GM23338 (cell line): ENCODE results near the gene PIGZ. TPM values are rescaled to one million over a fixed set of nuclear protein-coding genes. Genes with fewer than 3 reads are reported as not detected.

Experiments used
- NANOG ChIP-seq: IDR thresholded peaks from 2 replicates; pipeline ENCODE4 v1.6.1; 2016; ENCODE audit warnings: antibody characterized with exemption, borderline replicate concordance
- polyA plus RNA-seq: library from polyadenylated mRNA; unstranded; fragments of >200 nt; fragmentation: Nextera tagmentation; extraction: Ambion mirVana; gene quantifications from 2 replicates; pipeline ENCODE4 v1.2.1, GENCODE V29; 2016
- total RNA-seq: library from RNA; depleted of rRNA; stranded (reverse); fragments of >200 nt; shearing (Covaris generic); gene quantifications from 2 replicates; pipeline ENCODE4 v1.2.3, GENCODE V29; 2014
- TF ChIP-seq, protein P1 (sequence below): fragments of 250-450 bp; sonication (Bioruptor Pico); IDR thresholded peaks from 2 replicates; pipeline ENCODE4 v1.5.0; 2020; ENCODE audit warnings: mild to moderate bottlenecking, moderate library complexity
- TF ChIP-seq, protein P2 (sequence below): IDR thresholded peaks from 2 replicates; pipeline ENCODE4 v1.6.1; 2016; ENCODE audit warnings: antibody characterized with exemption
- TF ChIP-seq, protein P3 (sequence below): IDR thresholded peaks from one replicate; pipeline ENCODE4 v1.6.1; 2018; ENCODE audit warnings: antibody characterized with exemption; ENCODE audit not compliant: unreplicated experiment

Gene PIGZ
- total and polyA plus RNA-seq, 2 experiments from 2014 or later = 0.16 TPM; not detected in 1

DNA sequence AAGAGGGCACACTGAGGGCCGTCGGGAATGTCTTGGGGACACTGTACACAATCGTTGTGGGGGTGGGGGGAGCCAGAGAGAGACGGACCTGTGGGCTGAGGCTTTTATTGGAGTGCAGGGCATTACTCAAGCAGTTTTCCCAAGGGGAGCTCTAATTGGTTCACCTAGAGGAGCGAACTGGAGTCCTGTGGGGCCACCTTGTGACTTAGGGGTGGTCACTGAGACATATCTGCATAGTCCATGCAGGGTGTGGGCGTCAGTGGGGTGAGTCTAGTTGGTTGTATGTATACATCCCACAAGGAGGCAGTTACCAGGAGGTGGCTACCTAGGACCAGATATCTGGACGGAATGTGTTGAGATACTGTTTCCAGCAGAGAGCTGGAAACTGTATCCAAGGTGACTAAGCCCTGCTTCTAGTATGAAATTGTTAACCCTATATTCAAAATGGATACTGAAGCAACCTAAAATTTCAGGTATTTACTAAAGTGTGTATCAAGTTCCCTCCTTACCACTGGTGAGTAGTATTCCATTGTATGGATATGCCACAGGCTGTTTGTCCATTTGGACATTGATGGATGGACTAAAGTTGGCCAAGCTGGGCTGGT, 2.6 kb upstream of the PIGZ start (continued):
- TF ChIP-seq, protein P1, sequence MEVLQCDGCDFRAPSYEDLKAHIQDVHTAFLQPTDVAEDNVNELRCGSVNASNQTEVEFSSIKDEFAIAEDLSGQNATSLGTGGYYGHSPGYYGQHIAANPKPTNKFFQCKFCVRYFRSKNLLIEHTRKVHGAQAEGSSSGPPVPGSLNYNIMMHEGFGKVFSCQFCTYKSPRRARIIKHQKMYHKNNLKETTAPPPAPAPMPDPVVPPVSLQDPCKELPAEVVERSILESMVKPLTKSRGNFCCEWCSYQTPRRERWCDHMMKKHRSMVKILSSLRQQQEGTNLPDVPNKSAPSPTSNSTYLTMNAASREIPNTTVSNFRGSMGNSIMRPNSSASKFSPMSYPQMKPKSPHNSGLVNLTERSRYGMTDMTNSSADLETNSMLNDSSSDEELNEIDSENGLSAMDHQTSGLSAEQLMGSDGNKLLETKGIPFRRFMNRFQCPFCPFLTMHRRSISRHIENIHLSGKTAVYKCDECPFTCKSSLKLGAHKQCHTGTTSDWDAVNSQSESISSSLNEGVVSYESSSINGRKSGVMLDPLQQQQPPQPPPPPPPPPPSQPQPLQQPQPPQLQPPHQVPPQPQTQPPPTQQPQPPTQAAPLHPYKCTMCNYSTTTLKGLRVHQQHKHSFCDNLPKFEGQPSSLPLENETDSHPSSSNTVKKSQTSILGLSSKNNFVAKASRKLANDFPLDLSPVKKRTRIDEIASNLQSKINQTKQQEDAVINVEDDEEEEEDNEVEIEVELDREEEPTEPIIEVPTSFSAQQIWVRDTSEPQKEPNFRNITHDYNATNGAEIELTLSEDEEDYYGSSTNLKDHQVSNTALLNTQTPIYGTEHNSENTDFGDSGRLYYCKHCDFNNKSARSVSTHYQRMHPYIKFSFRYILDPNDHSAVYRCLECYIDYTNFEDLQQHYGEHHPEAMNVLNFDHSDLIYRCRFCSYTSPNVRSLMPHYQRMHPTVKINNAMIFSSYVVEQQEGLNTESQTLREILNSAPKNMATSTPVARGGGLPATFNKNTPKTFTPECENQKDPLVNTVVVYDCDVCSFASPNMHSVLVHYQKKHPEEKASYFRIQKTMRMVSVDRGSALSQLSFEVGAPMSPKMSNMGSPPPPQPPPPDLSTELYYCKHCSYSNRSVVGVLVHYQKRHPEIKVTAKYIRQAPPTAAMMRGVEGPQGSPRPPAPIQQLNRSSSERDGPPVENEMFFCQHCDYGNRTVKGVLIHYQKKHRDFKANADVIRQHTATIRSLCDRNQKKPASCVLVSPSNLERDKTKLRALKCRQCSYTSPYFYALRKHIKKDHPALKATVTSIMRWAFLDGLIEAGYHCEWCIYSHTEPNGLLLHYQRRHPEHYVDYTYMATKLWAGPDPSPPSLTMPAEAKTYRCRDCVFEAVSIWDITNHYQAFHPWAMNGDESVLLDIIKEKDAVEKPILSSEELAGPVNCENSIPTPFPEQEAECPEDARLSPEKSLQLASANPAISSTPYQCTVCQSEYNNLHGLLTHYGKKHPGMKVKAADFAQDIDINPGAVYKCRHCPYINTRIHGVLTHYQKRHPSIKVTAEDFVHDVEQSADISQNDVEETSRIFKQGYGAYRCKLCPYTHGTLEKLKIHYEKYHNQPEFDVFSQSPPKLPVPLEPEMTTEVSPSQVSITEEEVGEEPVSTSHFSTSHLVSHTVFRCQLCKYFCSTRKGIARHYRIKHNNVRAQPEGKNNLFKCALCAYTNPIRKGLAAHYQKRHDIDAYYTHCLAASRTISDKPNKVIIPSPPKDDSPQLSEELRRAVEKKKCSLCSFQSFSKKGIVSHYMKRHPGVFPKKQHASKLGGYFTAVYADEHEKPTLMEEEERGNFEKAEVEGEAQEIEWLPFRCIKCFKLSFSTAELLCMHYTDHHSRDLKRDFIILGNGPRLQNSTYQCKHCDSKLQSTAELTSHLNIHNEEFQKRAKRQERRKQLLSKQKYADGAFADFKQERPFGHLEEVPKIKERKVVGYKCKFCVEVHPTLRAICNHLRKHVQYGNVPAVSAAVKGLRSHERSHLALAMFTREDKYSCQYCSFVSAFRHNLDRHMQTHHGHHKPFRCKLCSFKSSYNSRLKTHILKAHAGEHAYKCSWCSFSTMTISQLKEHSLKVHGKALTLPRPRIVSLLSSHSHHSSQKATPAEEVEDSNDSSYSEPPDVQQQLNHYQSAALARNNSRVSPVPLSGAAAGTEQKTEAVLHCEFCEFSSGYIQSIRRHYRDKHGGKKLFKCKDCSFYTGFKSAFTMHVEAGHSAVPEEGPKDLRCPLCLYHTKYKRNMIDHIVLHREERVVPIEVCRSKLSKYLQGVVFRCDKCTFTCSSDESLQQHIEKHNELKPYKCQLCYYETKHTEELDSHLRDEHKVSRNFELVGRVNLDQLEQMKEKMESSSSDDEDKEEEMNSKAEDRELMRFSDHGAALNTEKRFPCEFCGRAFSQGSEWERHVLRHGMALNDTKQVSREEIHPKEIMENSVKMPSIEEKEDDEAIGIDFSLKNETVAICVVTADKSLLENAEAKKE (CRISPR knock-in tag) = no peak
- TF ChIP-seq, protein P2, sequence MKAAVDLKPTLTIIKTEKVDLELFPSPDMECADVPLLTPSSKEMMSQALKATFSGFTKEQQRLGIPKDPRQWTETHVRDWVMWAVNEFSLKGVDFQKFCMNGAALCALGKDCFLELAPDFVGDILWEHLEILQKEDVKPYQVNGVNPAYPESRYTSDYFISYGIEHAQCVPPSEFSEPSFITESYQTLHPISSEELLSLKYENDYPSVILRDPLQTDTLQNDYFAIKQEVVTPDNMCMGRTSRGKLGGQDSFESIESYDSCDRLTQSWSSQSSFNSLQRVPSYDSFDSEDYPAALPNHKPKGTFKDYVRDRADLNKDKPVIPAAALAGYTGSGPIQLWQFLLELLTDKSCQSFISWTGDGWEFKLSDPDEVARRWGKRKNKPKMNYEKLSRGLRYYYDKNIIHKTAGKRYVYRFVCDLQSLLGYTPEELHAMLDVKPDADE = no peak
- no peak for TF ChIP-seq NANOG
- TF ChIP-seq, protein P3, sequence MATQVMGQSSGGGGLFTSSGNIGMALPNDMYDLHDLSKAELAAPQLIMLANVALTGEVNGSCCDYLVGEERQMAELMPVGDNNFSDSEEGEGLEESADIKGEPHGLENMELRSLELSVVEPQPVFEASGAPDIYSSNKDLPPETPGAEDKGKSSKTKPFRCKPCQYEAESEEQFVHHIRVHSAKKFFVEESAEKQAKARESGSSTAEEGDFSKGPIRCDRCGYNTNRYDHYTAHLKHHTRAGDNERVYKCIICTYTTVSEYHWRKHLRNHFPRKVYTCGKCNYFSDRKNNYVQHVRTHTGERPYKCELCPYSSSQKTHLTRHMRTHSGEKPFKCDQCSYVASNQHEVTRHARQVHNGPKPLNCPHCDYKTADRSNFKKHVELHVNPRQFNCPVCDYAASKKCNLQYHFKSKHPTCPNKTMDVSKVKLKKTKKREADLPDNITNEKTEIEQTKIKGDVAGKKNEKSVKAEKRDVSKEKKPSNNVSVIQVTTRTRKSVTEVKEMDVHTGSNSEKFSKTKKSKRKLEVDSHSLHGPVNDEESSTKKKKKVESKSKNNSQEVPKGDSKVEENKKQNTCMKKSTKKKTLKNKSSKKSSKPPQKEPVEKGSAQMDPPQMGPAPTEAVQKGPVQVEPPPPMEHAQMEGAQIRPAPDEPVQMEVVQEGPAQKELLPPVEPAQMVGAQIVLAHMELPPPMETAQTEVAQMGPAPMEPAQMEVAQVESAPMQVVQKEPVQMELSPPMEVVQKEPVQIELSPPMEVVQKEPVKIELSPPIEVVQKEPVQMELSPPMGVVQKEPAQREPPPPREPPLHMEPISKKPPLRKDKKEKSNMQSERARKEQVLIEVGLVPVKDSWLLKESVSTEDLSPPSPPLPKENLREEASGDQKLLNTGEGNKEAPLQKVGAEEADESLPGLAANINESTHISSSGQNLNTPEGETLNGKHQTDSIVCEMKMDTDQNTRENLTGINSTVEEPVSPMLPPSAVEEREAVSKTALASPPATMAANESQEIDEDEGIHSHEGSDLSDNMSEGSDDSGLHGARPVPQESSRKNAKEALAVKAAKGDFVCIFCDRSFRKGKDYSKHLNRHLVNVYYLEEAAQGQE = no peak
